Epithelial cell of prostate (primary cell): ENCODE data around the gene SLC23A1.
"Not testable (repeated sequence)": the region's sequence is repeated elsewhere in the genome, so short reads cannot be mapped to it uniquely, and the experiment has no call there.

Experiments used
- DNase-seq: peaks from one replicate; pipeline ENCODE4 v3.0.0-alpha.2; 2011; ENCODE audit warnings: low read depth, low spot score
- H3K27ac ChIP-seq: fragments of 450-650 bp; 2 replicates; pipeline ENCODE4 v1.5.1; 2017; ENCODE audit warnings: mild to moderate bottlenecking

Gene SLC23A1

GRCh38 chr5:139391570-139392323 is 8.7 kb upstream of the SLC23A1 start:
- peak overlapping the region; percentile 85 for H3K27ac ChIP-seq
- DNase-seq = peak; percentile 72

GRCh38 chr5:139390639-139391569 is 7.8 kb upstream of the SLC23A1 start:
- peak overlapping the region; percentile 85 for H3K27ac ChIP-seq
- DNase-seq = no peak

GRCh38 chr5:139389701-139390638 is 6.9 kb upstream of the SLC23A1 start, which contains the start of gene MZB1:
Gene MZB1 (minus strand): TSS chr5:139389913. CDS start chr5:139389856, 57 bp downstream.
- DNase-seq = no peak
- H3K27ac ChIP-seq = peak within 1 kb of the TSS; percentile 85

GRCh38 chr5:139388198-139388821 is 5.2 kb upstream of the SLC23A1 start:
- no peak for DNase-seq
- H3K27ac ChIP-seq = no peak overlapping the region

GRCh38 chr5:139387611-139388197 is 4.6 kb upstream of the SLC23A1 start:
- DNase-seq = no peak
- H3K27ac ChIP-seq = no peak overlapping the region

- DNase-seq, H3K27ac ChIP-seq: not testable (repeated sequence)
Measured at GRCh38 chr5:139386956-139387355, 3.9 kb upstream of the SLC23A1 start.

- peak overlapping the region; percentile 19 for H3K27ac ChIP-seq
- DNase-seq = no peak
Measured at GRCh38 chr5:139386050-139386438, 2.9 kb upstream of the SLC23A1 start.

GRCh38 chr5:139385061-139386049 is 2.3 kb upstream of the SLC23A1 start:
- peak overlapping the region; percentile 19 for H3K27ac ChIP-seq
- DNase-seq = no peak

- no peak overlapping the region for H3K27ac ChIP-seq
- no peak for DNase-seq
Measured at GRCh38 chr5:139384591-139385051, 1.5 kb upstream of the SLC23A1 start.

- no peak overlapping the region for H3K27ac ChIP-seq
- DNase-seq = no peak
Measured at GRCh38 chr5:139383993-139384590, 995 bp upstream of the SLC23A1 start.

GRCh38 chr5:139382807-139383206 is 290 bp downstream of the SLC23A1 start:
- H3K27ac ChIP-seq = no peak overlapping the region
- DNase-seq = no peak

- DNase-seq = no peak
- H3K27ac ChIP-seq = no peak overlapping the region
Measured at GRCh38 chr5:139381837-139382761, 998 bp downstream of the SLC23A1 start.

- H3K27ac ChIP-seq = no peak overlapping the region
- DNase-seq = no peak
Measured at GRCh38 chr5:139379626-139380449, 3.3 kb downstream of the SLC23A1 start.

- no peak for DNase-seq
- no peak overlapping the region for H3K27ac ChIP-seq
Measured at GRCh38 chr5:139378941-139379361, 4.1 kb downstream of the SLC23A1 start.

- no peak overlapping the region for H3K27ac ChIP-seq
- no peak for DNase-seq
Measured at GRCh38 chr5:139378101-139378825, 4.8 kb downstream of the SLC23A1 start.
